Stimulated activated CD4-positive, alpha-beta T cell treated with anti-CD3 and anti-CD28 coated beads, Interleukin-1b, Interleukin-23, amount 100 ng/mL, for 1 hour (primary cell): ENCODE results near the gene TMEM182.

ENCODE experiments used
- DNase-seq, 2 donors: peaks; one replicate each; pipeline ENCODE4 v3.0.0-alpha.2; 2020; ENCODE audit warnings: low read depth in 2 of 2

The TMEM182 gene, protein sequence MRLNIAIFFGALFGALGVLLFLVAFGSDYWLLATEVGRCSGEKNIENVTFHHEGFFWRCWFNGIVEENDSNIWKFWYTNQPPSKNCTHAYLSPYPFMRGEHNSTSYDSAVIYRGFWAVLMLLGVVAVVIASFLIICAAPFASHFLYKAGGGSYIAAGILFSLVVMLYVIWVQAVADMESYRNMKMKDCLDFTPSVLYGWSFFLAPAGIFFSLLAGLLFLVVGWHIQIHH

GRCh38 chr2:102761763-102762162, at the start of gene TMEM182:
Gene TMEM182 (plus strand): TSS chr2:102762031. CDS start chr2:102762218, 187 bp downstream.
- no peak for DNase-seq

DNA sequence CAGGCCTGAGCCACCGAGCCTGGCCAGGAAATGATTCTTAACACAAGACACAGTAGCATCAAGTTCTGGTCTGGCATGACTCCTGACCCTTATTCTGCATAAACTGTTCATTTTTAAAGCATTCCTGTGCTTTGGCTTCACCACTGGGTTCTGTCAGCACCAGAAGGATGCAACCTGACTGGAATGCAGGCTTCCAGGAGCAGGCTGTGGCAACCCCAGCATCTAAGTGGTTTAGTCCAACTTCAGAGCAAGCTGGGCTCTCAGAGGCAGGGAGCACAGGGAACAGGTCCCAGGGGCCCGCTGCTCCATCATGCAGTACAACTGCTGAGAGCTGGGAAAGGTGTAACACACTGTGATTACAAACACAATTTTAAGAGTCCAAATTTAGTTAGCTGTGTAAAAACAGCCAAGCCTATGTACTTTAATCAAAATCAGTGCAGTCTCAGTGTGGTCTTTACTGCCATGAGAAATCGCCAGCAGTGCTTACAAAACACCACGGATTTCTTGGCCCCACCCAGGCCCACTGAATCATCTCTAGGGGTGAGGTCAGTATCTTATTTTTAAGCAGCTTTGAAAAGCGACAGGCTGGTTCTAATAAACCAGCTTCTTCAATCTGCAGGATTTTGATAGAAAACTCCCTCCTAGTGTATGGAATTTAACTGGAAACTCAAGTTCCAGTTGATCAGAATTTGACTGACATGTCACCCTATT, 44.4 kb upstream of the TMEM182 start:
- DNase-seq: no peak

DNA sequence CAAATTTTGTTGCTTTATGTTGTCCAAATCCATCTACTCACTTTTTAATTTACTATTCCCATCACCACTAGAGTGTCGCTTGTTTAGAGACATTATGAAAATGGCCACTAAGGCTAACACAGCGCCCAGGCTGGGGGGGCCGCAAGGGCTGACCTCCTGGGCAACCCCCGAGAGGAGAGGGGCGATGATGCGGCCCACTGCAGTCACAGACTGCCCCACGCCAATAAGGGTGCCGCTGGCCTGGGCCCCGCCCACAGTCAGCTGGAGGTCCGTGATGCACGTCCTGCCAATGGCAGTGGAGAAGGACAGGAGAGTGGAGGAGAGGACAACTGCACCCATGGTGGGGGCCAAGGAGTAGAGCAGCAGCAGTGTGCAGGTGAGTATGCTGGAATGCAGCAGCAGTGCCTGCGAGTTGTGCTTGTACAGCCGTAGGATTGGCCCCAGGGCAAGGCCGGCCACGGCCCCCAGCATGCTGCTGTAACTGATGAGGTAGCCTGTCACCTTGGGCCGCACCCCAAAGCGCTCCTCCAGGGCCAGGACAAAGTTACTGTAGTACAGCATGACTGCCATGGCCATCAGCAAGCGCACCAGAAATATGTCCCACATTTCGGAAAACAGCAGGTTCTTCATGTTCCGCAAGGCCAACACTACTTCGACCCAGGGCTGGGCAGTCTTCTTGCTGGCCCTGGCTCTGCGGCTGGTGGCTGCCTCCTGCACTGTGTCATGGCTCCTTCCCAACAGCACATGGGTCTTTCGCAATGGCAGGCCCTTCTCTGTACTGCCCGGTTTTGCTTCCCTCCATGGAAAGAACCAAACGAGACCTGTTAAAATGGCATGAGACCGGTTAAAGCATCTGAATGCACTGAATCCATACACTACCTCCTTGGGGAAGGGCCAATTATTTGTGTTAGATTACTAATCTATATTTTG, 43.2 kb upstream of the TMEM182 start:
- DNase-seq: no peak

GRCh38 chr2:102724016-102724490, 37.8 kb upstream of the TMEM182 start:
- no peak for DNase-seq

DNA sequence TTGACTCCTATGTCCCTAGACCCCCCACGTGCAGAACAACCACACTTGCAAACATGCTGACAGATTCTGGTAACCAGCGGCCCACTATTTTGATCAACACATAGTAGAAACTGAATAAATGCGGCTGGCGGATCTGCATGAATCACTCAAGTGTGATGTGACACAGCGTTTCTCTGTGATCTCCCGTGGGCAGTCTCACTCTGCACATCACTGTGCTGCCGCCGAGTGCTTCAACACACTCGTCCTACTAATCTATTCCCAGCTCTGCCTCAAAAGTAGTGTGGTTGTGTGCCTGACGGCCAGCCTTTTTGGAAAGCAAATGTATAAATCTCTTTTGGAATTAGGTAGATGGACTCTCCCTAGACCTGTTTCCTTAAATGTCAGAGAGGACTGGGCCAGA, 37.3 kb upstream of the TMEM182 start:
- DNase-seq: no peak

- DNase-seq: no peak
Measured at GRCh38 chr2:102726128-102727087, 35.4 kb upstream of the TMEM182 start.

DNA sequence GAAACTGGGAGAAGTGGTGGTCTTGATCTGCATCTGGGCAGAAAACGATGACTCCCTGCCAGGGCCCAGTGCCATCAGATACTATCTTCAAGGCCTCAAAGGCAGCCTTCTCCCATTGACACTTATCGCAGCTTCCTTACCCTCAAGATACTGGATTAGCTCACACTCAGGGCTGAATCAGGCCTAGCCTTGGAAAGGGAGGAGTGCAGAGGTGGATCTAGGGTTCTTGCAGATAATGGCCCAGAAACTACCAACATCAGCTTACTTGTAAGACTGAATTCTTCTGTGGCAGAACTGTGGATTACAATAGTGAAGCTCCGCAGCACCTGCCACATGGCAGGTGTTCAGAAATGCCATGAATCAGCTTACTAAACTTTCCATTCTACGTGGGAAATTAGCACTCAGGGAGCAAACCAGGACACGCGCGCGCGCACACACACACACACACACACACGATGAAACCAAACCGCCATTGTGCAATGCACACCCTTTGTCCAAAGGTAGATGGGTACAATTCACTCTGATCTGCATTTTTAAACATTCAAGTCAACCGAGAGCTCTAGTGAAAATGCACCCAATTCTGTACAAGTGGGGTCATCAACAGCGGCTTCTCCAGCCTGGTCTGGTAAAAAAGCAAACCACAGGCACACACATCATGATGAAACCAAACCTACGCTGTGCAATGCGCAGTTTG, 26.3 kb upstream of the TMEM182 start:
- no peak for DNase-seq

- no peak for DNase-seq
Measured at GRCh38 chr2:102736110-102736409, 25.8 kb upstream of the TMEM182 start.

- DNase-seq: peak; percentile 70 to 80
Measured at GRCh38 chr2:102736410-102737409, 25.1 kb upstream of the TMEM182 start.

DNA sequence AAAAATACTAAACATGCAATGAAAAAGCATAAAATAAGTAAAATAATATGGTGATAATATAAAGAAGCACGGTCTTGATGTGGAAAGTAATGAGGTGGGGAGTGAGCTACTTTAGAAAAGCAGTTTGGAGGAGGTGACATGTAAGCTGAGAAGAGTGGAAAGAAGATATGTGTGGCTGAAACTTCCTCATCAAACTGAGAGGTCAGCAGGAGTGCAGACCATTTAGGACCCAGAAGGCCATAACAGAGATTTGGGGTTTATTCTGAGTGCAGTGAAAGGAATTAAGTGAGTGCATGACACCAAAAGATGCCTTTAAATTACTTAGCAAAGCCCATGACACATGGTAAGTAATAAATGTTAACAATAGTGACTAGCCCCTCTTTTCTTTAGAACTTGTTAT, 24.4 kb upstream of the TMEM182 start:
- no peak for DNase-seq

DNA sequence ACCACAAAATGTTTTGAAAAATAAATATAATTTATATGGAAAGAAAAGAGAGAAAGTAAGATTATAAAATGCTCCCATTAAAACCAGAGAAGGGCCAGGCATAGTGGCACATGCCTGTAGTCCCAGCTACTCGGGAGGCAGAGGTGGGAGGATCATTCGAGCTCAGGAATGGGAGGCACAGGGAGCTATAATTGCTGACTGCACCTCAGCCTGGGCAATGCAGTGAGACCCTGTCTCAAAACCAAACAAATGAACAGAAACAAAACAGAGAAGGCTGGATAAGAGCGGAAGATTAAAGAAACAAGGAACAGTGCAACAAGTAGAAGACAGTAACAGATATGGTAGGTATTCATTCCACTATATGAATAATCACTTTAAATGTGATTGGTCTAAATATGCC, 18.6 kb upstream of the TMEM182 start:
- DNase-seq: no peak

DNA sequence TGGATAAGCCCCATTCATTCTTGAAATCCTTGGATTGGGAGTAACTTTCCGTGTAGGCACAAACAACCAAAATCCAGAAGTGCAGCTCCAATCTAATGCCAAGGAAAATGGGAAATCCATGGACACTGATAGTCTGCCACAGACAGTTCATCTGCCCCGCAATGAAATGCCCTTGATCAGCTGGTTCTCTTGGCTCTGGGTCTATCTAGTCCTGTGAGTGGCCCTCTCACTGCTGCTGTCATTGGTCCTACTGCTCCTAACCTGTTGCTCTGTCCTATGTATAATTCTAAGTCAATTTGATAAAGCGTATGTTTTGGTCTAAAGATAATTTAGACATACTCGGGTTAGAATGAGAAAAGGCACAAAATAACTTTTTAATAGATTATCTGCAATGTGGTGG, 13.7 kb upstream of the TMEM182 start:
- no peak for DNase-seq

- no peak for DNase-seq
Measured at GRCh38 chr2:102749938-102750337, 11.9 kb upstream of the TMEM182 start.

- no peak for DNase-seq
Measured at GRCh38 chr2:102753563-102754159, 8.2 kb upstream of the TMEM182 start.

GRCh38 chr2:102754456-102755145, 7.2 kb upstream of the TMEM182 start:
- no peak for DNase-seq

DNA sequence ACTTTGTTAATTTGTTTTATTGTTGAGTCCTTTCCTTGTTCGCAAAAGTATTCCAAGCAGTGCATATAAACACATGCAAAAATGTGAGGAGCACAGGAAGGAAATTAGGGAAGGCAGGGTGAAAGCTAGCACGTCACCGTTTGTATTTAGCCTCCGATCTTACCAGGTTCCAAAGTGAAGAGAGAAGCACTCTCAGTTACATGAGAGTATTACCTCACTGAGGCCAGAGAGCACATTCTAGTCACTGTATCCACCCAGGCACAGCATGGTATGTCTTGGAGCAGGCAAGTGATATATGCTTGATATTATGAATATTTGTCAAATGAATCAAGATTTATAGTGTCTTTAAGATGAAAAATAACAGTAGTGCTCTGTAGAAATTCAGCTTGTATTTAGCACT, 6.5 kb upstream of the TMEM182 start:
- no peak for DNase-seq

GRCh38 chr2:102758439-102758838, 3.4 kb upstream of the TMEM182 start:
- DNase-seq: no peak

DNA sequence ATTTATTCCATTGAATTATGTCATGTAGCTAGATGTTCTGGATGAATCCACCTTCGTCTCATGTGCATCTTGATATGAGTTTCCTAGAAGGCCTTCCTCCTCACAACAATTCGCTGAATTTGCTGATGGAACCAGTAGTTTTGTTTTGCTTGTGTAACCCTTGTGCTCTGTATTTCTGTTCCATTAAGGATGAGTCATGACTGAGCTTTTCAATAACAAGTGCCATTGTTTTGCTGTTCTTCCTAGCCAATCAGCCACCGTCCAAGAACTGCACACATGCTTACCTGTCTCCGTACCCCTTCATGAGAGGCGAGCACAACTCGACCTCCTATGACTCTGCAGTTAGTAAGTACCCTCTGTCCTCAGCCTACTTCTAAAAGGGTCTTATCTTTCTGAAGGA, 2.3 kb downstream of the TMEM182 start:
- no peak for DNase-seq

- no peak for DNase-seq
Measured at GRCh38 chr2:102765061-102765460, 3.2 kb downstream of the TMEM182 start.
